BLaER1 treated with 17β-estradiol and CSF1 and Interleukin-3, amounts not matched to agents 10 nM and 100 nM (cell line): ENCODE data around the gene CORO1C.

Experiments used
- H3K27ac ChIP-seq, 11 experiments: shearing (Covaris generic); formaldehyde crosslinking; 2 replicates each; pipeline ENCODE4 v1.8.1; 2022
- H3K27me3 ChIP-seq, 11 experiments: shearing (Covaris generic); formaldehyde crosslinking; 2 replicates each; pipeline ENCODE4 v1.8.1; 2022
- H3K36me3 ChIP-seq, 11 experiments: shearing (Covaris generic); formaldehyde crosslinking; 2 replicates each; pipeline ENCODE4 v1.8.1; 2022
- H3K4me1 ChIP-seq, 10 experiments: shearing (Covaris generic); formaldehyde crosslinking; 2 replicates each; pipeline ENCODE4 v1.8.1; 2022
- H3K4me2 ChIP-seq, 11 experiments: shearing (Covaris generic); formaldehyde crosslinking; 2 replicates each; pipeline ENCODE4 v1.8.1; 2022
- H3K4me3 ChIP-seq, 10 experiments: shearing (Covaris generic); formaldehyde crosslinking; 2 replicates each; pipeline ENCODE4 v1.8.1; 2022
- H3K9ac ChIP-seq, 11 experiments: shearing (Covaris generic); formaldehyde crosslinking; 2 replicates each; pipeline ENCODE4 v1.8.1; 2022
- H3K9me3 ChIP-seq, 11 experiments: shearing (Covaris generic); formaldehyde crosslinking; replicated peaks in 1 of 11; 2 replicates each; pipeline ENCODE4 v1.8.1; 2022
- H4K20me1 ChIP-seq, 11 experiments: shearing (Covaris generic); formaldehyde crosslinking; 2 replicates each; pipeline ENCODE4 v1.8.1; 2022
- Cebpa-rat ChIP-seq, 11 experiments: shearing (Covaris generic); IDR thresholded peaks; 2 replicates each; pipeline ENCODE4 v1.8.1; 2022

Gene CORO1C

GRCh38 chr12:108608616-108609015, 122.7 kb downstream of the CORO1C start:
- Histone ChIP-seq H3K27me3 (peaks cover 0 to 25% (median 0%) of the 10 kb centered on the region in 11 experiments; a peak in 4 of 22 replicates), H3K4me1 (peaks cover 46 to 81% (median 70%) of the 10 kb centered on the region in 10 experiments), H3K4me2 (peak overlapping the region in 9 of 11 experiments; percentile 50 to 82 (median 78); a peak in 17 of 22 replicates), H3K27ac (peak overlapping the region in 2 of 11 experiments; percentile 26 to 64; a peak in 3 of 22 replicates), H3K9me3 (no peaks in the 10 kb centered on the region), H4K20me1 (no peaks in the 10 kb centered on the region), H3K36me3 (no peaks in the 10 kb centered on the region), H3K4me3 (no peak overlapping the region), H3K9ac (peak overlapping the region in 1 of 11 experiments; percentile 40; a peak in 1 of 22 replicates)
- no peak for TF ChIP-seq Cebpa-rat (IDR thresholded peaks at IDR 0.05)

GRCh38 chr12:108607981-108608600, 123.2 kb downstream of the CORO1C start:
- H3K27me3 ChIP-seq, result peaks cover 0 to 25% (median 0%) of the 10 kb centered on the region in 11 experiments; a peak in 4 of 22 replicates
- H3K9me3 ChIP-seq, result no peaks in the 10 kb centered on the region
- no peaks in the 10 kb centered on the region for H4K20me1 ChIP-seq
- no peak overlapping the region for H3K9ac ChIP-seq
- H3K4me3 ChIP-seq, result no peak overlapping the region
- H3K4me2 ChIP-seq, result peak overlapping the region in 9 of 11 experiments; percentile 50 to 82 (median 78); a peak in 17 of 22 replicates
- peak overlapping the region in 1 of 11 experiments; percentile 64; a peak in 2 of 22 replicates for H3K27ac ChIP-seq
- H3K4me1 ChIP-seq, result peaks cover 41 to 80% (median 65%) of the 10 kb centered on the region in 10 experiments
- no peak for TF ChIP-seq Cebpa-rat (IDR thresholded peaks at IDR 0.05)
- H3K36me3 ChIP-seq, result no peaks in the 10 kb centered on the region

- H4K20me1 ChIP-seq, result no peaks in the 10 kb centered on the region
- no peak overlapping the region for H3K4me3 ChIP-seq
- peaks cover 0 to 25% (median 0%) of the 10 kb centered on the region in 11 experiments; a peak in 4 of 22 replicates for H3K27me3 ChIP-seq
- no peak for TF ChIP-seq Cebpa-rat (IDR thresholded peaks at IDR 0.05)
- H3K9me3 ChIP-seq, result no peaks in the 10 kb centered on the region
- no peak overlapping the region for H3K9ac ChIP-seq
- H3K4me2 ChIP-seq, result peak overlapping the region in 9 of 11 experiments; percentile 5 to 61 (median 40); a peak in 15 of 22 replicates
- H3K36me3 ChIP-seq, result no peaks in the 10 kb centered on the region
- peak overlapping the region in 1 of 11 experiments; percentile 24; a peak in 1 of 22 replicates for H3K27ac ChIP-seq
- H3K4me1 ChIP-seq, result peaks cover 26 to 77% (median 57%) of the 10 kb centered on the region in 10 experiments
Observed at GRCh38 chr12:108606492-108606891, 124.8 kb downstream of the CORO1C start.

DNA sequence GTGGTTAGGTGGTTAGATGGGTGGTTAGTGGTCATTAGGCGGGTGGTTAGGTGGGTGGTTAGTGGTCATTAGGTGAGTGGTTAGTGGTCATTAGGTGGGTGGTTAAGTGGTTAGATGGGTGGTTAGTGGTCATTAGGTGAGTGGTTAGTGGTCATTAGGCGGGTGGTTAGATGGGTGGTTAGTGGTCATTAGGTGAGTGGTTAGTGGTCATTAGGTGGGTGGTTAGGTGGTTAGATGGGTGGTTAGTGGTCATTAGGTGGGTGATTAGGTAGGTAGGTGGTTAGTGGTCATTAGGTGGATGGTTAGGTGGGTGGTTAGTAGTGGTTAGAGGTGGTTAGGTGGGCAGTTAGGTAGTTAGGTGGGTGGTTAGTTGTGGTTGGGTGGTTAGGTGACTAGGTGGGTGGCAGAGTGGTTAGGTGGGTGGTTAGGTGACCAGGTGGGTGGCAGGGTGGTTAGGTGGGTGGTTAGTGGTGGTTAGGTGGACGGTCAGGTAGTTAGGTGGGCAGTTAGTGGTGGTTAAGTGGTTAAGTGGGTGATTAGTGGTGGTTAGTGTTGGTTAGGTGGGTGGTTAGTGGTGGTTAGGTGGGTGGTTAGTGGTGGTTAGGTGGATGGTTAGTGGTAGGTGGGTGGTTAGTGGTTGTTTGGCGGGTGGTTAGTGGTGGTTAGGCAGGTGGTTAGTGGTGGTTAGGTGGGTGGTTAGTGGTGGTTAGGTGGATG, 125.5 kb downstream of the CORO1C start:
- Histone ChIP-seq H3K4me2 (peak overlapping the region in 9 of 11 experiments; percentile 17 to 61 (median 40); a peak in 13 of 22 replicates), H3K4me1 (peaks cover 22 to 76% (median 56%) of the 10 kb centered on the region in 10 experiments), H3K9me3 (no peaks in the 10 kb centered on the region), H3K27ac (peak overlapping the region in 3 of 11 experiments; percentile 5 to 44 (median 24); a peak in 5 of 22 replicates), H3K27me3 (peaks cover 0 to 25% (median 0%) of the 10 kb centered on the region in 11 experiments; a peak in 4 of 22 replicates), H3K36me3 (no peaks in the 10 kb centered on the region), H4K20me1 (no peaks in the 10 kb centered on the region), H3K4me3 (no peak overlapping the region), H3K9ac (no peak overlapping the region)
- no peak for TF ChIP-seq Cebpa-rat (IDR thresholded peaks at IDR 0.05)

GRCh38 chr12:108605000-108605689, 126.2 kb downstream of the CORO1C start:
- no peak overlapping the region for H3K9ac ChIP-seq
- no peak overlapping the region for H3K4me3 ChIP-seq
- H4K20me1 ChIP-seq, result no peaks in the 10 kb centered on the region
- peaks cover 0 to 20% (median 0%) of the 10 kb centered on the region in 11 experiments; a peak in 4 of 22 replicates for H3K27me3 ChIP-seq
- peak overlapping the region in 2 of 11 experiments; percentile 5 to 44; a peak in 4 of 22 replicates for H3K27ac ChIP-seq
- no peak for TF ChIP-seq Cebpa-rat (IDR thresholded peaks at IDR 0.05)
- no peaks in the 10 kb centered on the region for H3K9me3 ChIP-seq
- peaks cover 18 to 70% (median 49%) of the 10 kb centered on the region in 10 experiments for H3K4me1 ChIP-seq
- peak overlapping the region in 3 of 11 experiments; percentile 9 to 40 (median 17); a peak in 4 of 22 replicates for H3K4me2 ChIP-seq
- no peaks in the 10 kb centered on the region for H3K36me3 ChIP-seq

DNA sequence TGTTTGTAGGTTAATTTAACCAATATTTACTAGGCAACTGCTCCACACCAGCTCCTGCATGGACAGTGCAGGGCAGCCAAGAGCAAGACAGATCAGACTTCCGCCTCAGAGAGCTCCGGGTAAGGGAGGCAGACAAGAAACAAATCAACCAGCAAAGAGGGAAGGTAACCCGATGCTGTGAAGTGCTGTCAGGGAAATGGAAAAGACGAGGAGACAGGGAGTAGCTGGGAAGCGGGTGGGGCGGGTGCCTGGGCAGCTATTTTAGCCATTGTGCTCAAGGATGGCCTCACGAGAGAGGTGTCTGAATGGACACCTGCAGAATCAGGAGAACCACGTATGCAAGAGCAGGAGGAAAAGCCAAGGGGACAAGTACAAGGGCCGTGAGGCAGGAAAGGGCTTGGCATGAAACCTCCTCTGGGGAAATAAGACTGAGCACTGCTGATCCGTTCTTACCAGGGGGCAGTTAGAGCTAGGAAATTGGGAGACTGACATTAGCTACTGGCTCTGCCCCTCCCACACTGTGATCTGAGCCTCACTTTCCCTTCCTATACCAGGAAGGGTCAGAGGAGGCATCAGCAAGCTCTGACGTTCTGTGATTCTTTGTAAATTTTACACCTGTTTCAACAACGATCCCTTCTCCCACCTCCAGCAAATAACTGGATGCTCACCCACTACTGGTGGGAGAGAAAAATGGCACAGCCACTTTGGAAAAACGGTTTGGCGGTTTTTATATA, 126.9 kb downstream of the CORO1C start:
- peaks cover 0 to 13% (median 0%) of the 10 kb centered on the region in 11 experiments; a peak in 4 of 22 replicates for H3K27me3 ChIP-seq
- H4K20me1 ChIP-seq, result no peaks in the 10 kb centered on the region
- H3K4me1 ChIP-seq, result peaks cover 11 to 63% (median 42%) of the 10 kb centered on the region in 10 experiments
- H3K9ac ChIP-seq, result no peak overlapping the region
- peak overlapping the region in 3 of 11 experiments; percentile 9 to 17 (median 15); a peak in 3 of 22 replicates for H3K4me2 ChIP-seq
- no peaks in the 10 kb centered on the region for H3K9me3 ChIP-seq
- no peaks in the 10 kb centered on the region for H3K36me3 ChIP-seq
- H3K27ac ChIP-seq, result no peak overlapping the region
- no peak for TF ChIP-seq Cebpa-rat (IDR thresholded peaks at IDR 0.05)
- H3K4me3 ChIP-seq, result no peak overlapping the region

GRCh38 chr12:108603743-108604142, 127.6 kb downstream of the CORO1C start:
- Histone ChIP-seq H3K4me1 (peaks cover 9 to 56% (median 35%) of the 10 kb centered on the region in 10 experiments), H3K9me3 (no peaks in the 10 kb centered on the region), H3K4me2 (0 out of 22 replicates have a peak overlapping the region, but pooled peaks of 1 of the 11 experiments have one; percentile 5), H3K36me3 (no peaks in the 10 kb centered on the region), H3K4me3 (no peak overlapping the region), H3K27ac (no peak overlapping the region), H3K9ac (no peak overlapping the region), H3K27me3 (peaks cover 0 to 9% (median 0%) of the 10 kb centered on the region in 11 experiments; a peak in 3 of 22 replicates), H4K20me1 (no peaks in the 10 kb centered on the region)
- TF ChIP-seq Cebpa-rat (IDR thresholded peaks at IDR 0.05), result no peak
